ENCODE data around the gene FGF22. TPM values are rescaled to one million over a fixed set of nuclear protein-coding genes. Genes with fewer than 3 reads are reported as not detected.
"Not testable (repeated sequence)": the region's sequence is repeated elsewhere in the genome, so short reads cannot be mapped to it uniquely, and the experiment has no call there.

Gene FGF22
- total and polyA plus RNA-seq, 7 experiments from 2014 or later, result 0.17 to 1.8 (median 0.95) TPM; not detected in 3

DNA sequence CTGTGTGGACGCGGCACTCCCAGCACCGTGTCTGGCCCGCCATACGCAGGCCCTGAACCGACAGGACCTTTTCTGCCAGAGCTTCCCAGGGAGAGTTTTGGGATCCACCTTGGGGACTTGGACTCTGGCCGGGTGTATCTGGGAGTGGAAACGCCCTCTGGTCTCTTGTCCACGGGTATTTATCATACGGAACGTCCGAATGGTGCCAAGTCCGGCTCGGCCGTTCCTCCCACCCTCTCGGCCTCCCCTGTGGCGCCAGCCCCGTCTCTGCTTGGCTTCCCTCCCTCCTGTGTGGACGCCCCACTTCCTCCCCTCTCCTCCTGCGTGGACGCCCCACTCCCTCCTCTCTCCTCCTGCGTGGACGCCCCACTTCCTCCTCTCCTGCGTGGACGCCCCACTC is 37.9 kb upstream of the FGF22 start:
- Histone ChIP-seq H3K4me3 (ENCODE audit: low read length) (no peak overlapping the region), H3K4me1 (ENCODE audit: control insufficient read depth in 2 of 2, insufficient read depth in 2 of 2, low read length in 2 of 2) (no peaks in the 10 kb centered on the region), H3K9me3 (ENCODE audit: control insufficient read depth in 2 of 3, low read length in 3 of 3) (no peaks in the 10 kb centered on the region), H3K36me3 (ENCODE audit: control insufficient read depth in 2 of 3, insufficient read depth in 3 of 3, low read length in 3 of 3) (no peaks in the 10 kb centered on the region), H3K27me3 (ENCODE audit: control insufficient read depth in 2 of 2, insufficient read depth in 2 of 2, low read length in 2 of 2) (no peaks in the 10 kb centered on the region), H3K27ac (ENCODE audit: low read depth, low read length) (no peak overlapping the region)
- ChIA-PET POLR2A (no interaction called here), CTCF (interaction anchor here (0.7 kb wide), 1 partner anchor 151 kb away, joined by 3 read pairs; no protein-coding TSS in a partner anchor)
- DNase-seq (no peak), ATAC-seq (no peak)
- no peaks in the 10 kb centered on the region for H3K27me3 Mint-ChIP-seq
- H3K36me3 Mint-ChIP-seq, result no peaks in the 10 kb centered on the region
- peaks cover 0 to 4% (median 0%) of the 10 kb centered on the region in 7 donors for H3K4me1 Mint-ChIP-seq
- peaks cover 0 to 4% (median 0%) of the 10 kb centered on the region in 11 donors for H3K9me3 Mint-ChIP-seq
- H3K27ac Mint-ChIP-seq, result no peak overlapping the region
- no peak overlapping the region for H3K4me3 Mint-ChIP-seq
- intact Hi-C loops (cut with micrococcal nuclease), result no loop called here

DNA sequence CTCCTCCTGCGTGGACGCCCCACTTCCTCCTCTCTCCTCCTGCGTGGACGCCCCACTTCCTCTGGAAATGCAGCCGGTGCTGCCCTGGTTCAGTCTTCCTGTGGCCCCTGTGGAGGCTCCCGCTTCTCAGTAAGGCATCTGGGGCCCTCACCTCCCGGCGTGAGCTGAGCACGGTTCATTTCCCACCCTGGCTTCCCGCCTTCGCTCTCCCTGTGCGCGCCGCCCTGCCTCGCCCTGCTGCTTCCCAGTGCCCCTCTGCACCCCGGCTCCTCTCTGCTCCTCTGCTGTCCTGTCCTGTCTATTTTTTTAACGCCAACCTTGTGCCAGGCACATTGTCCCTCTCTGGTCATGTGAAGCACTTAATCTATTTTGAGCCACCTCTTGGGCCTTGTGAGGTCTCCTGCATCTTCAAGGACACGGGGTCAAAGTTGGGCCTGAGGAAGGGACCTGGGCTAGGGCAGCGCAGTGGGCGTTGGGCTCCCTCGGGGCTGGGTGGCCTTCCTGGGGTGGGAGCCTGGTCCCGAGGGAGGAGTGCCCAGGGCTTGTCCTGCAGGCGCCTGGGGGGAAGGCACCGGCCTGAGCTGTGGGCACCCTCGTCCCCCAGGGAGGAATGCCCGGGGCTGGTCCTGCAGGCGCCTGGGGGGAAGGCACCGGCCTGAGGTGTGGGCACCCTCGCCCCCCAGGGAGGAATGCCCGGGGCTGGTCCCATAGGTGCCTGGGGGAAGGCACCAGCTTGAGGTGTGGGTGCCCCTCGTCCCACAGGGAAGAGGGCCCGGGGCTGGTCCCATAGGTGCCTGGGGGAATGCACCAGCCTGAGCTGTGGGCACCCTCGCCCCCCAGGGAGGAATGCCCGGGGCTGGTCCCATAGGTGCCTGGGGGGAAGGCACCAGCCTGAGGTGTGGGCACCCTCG is 37.0 kb upstream of the FGF22 start:
- Histone ChIP-seq H3K27ac (ENCODE audit: low read depth, low read length) (no peak overlapping the region), H3K9me3 (ENCODE audit: control insufficient read depth in 2 of 3, low read length in 3 of 3) (no peaks in the 10 kb centered on the region), H3K4me3 (ENCODE audit: low read length) (no peak overlapping the region), H3K36me3 (ENCODE audit: control insufficient read depth in 2 of 3, insufficient read depth in 3 of 3, low read length in 3 of 3) (no peaks in the 10 kb centered on the region), H3K27me3 (ENCODE audit: control insufficient read depth in 2 of 2, insufficient read depth in 2 of 2, low read length in 2 of 2) (no peaks in the 10 kb centered on the region), H3K4me1 (ENCODE audit: control insufficient read depth in 2 of 2, insufficient read depth in 2 of 2, low read length in 2 of 2) (no peaks in the 10 kb centered on the region)
- H3K27me3 Mint-ChIP-seq, result no peaks in the 10 kb centered on the region
- ChIA-PET POLR2A (no interaction called here), CTCF (no interaction called here)
- peaks cover 0 to 4% (median 0%) of the 10 kb centered on the region in 7 donors for H3K4me1 Mint-ChIP-seq
- H3K4me3 Mint-ChIP-seq, result no peak overlapping the region
- no peaks in the 10 kb centered on the region for H3K36me3 Mint-ChIP-seq
- peak overlapping the region in 1 of 9 donors; percentile 65 for H3K27ac Mint-ChIP-seq
- ATAC-seq (no peak), DNase-seq (no peak)
- intact Hi-C loops (cut with micrococcal nuclease), result no loop called here
- peaks cover 0 to 4% (median 0%) of the 10 kb centered on the region in 11 donors for H3K9me3 Mint-ChIP-seq

DNA sequence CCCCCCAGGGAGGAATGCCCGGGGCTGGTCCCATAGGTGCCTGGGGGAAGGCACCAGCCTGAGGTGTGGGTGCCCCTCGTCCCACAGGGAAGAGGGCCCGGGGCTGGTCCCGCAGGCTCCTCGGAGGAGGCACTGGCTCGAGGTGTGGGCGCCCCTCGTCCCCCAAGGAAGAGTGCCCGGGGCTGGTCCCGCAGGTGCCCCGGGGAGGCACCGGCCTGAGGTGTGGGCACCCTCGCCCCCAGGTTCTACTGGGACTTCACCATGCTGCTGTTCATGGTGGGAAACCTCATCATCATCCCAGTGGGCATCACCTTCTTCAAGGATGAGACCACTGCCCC is 36.4 kb upstream of the FGF22 start:
- CTCF ChIA-PET; POLR2A ChIA-PET; H3K36me3 ChIP-seq (ENCODE audit: control insufficient read depth in 2 of 3, insufficient read depth in 3 of 3, low read length in 3 of 3): not testable (repeated sequence)

DNA sequence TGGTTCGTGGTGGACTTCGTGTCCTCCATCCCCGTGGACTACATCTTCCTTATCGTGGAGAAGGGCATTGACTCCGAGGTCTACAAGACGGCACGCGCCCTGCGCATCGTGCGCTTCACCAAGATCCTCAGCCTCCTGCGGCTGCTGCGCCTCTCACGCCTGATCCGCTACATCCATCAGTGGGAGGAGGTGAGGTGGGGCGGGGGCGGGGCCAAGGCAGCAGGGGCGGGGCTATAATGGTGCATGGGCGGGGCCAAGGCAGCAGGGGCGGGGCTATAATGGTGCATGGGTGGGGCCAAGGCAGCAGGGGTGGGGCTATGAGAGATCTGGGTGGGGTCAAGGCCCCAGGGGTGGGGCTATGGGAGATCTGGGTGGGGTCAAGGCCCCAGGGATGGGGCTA is 35.9 kb upstream of the FGF22 start:
- H3K4me1 ChIP-seq (ENCODE audit: control insufficient read depth in 2 of 2, insufficient read depth in 2 of 2, low read length in 2 of 2); H3K27ac ChIP-seq (ENCODE audit: low read depth, low read length); DNase-seq; H3K27me3 Mint-ChIP-seq; H3K4me3 ChIP-seq (ENCODE audit: low read length); H3K4me3 Mint-ChIP-seq; H3K9me3 ChIP-seq (ENCODE audit: control insufficient read depth in 2 of 3, low read length in 3 of 3); CTCF ChIA-PET; H3K36me3 Mint-ChIP-seq; H3K27me3 ChIP-seq (ENCODE audit: control insufficient read depth in 2 of 2, insufficient read depth in 2 of 2, low read length in 2 of 2); H3K4me1 Mint-ChIP-seq; H3K9me3 Mint-ChIP-seq; H3K36me3 ChIP-seq (ENCODE audit: control insufficient read depth in 2 of 3, insufficient read depth in 3 of 3, low read length in 3 of 3); H3K27ac Mint-ChIP-seq; intact Hi-C loops (cut with micrococcal nuclease); POLR2A ChIA-PET: not testable (repeated sequence)
- ATAC-seq, result peak; percentile 74

More for the DNA sequence above, 36.4 kb upstream of the FGF22 start:
- ATAC-seq; DNase-seq; intact Hi-C loops (cut with micrococcal nuclease); H3K27me3 Mint-ChIP-seq; H3K27ac Mint-ChIP-seq; H3K27me3 ChIP-seq (ENCODE audit: control insufficient read depth in 2 of 2, insufficient read depth in 2 of 2, low read length in 2 of 2); H3K4me1 ChIP-seq (ENCODE audit: control insufficient read depth in 2 of 2, insufficient read depth in 2 of 2, low read length in 2 of 2); H3K9me3 ChIP-seq (ENCODE audit: control insufficient read depth in 2 of 3, low read length in 3 of 3); H3K9me3 Mint-ChIP-seq; H3K4me3 Mint-ChIP-seq; H3K4me3 ChIP-seq (ENCODE audit: low read length); H3K36me3 Mint-ChIP-seq; H3K27ac ChIP-seq (ENCODE audit: low read depth, low read length); H3K4me1 Mint-ChIP-seq: not testable (repeated sequence)

DNA sequence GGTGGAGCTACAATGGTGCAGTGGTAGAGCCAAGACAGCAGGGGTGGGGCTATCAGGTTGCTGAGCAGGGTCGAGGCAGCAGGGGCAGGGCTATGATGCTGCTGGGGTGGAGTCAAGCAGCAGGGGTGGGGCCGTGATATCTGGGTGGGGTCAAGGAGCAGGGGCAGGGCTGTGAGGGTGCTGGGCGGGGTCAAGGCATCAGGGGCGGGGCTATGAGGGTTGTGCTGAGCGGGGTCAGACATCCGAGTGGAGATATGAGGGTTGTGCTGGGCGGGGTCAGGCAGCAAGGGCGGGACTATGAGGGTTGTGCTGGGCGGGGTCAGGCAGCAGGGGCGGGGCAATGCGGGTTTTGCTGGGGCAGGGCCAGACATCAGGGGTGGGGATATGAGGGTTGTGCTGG is 35.3 kb upstream of the FGF22 start:
- Mint-ChIP-seq H3K4me3 (no peak overlapping the region), H3K27ac (peak overlapping the region in 1 of 9 donors; percentile 58), H3K4me1 (peaks cover 0 to 4% (median 0%) of the 10 kb centered on the region in 7 donors), H3K27me3 (no peaks in the 10 kb centered on the region), H3K36me3 (no peaks in the 10 kb centered on the region), H3K9me3 (peaks cover 0 to 4% (median 0%) of the 10 kb centered on the region in 11 donors)
- Histone ChIP-seq H3K9me3 (ENCODE audit: control insufficient read depth in 2 of 3, low read length in 3 of 3) (no peaks in the 10 kb centered on the region), H3K4me3 (ENCODE audit: low read length) (no peak overlapping the region), H3K27me3 (ENCODE audit: control insufficient read depth in 2 of 2, insufficient read depth in 2 of 2, low read length in 2 of 2) (no peaks in the 10 kb centered on the region), H3K4me1 (ENCODE audit: control insufficient read depth in 2 of 2, insufficient read depth in 2 of 2, low read length in 2 of 2) (peaks cover 0 to 4% of the 10 kb centered on the region in 2 donors), H3K36me3 (ENCODE audit: control insufficient read depth in 2 of 3, insufficient read depth in 3 of 3, low read length in 3 of 3) (no peaks in the 10 kb centered on the region), H3K27ac (ENCODE audit: low read depth, low read length) (no peak overlapping the region)
- POLR2A ChIA-PET, result interaction anchor here (0.6 kb wide), 1 partner anchor 18 kb away, joined by 3 read pairs; no protein-coding TSS in a partner anchor
- DNase-seq (peak in 2 of 9 donors; percentile 34 to 59), ATAC-seq (peak; percentile 52)
- CTCF ChIA-PET, result no interaction called here
- intact Hi-C loops (cut with micrococcal nuclease), result no loop called here

DNA sequence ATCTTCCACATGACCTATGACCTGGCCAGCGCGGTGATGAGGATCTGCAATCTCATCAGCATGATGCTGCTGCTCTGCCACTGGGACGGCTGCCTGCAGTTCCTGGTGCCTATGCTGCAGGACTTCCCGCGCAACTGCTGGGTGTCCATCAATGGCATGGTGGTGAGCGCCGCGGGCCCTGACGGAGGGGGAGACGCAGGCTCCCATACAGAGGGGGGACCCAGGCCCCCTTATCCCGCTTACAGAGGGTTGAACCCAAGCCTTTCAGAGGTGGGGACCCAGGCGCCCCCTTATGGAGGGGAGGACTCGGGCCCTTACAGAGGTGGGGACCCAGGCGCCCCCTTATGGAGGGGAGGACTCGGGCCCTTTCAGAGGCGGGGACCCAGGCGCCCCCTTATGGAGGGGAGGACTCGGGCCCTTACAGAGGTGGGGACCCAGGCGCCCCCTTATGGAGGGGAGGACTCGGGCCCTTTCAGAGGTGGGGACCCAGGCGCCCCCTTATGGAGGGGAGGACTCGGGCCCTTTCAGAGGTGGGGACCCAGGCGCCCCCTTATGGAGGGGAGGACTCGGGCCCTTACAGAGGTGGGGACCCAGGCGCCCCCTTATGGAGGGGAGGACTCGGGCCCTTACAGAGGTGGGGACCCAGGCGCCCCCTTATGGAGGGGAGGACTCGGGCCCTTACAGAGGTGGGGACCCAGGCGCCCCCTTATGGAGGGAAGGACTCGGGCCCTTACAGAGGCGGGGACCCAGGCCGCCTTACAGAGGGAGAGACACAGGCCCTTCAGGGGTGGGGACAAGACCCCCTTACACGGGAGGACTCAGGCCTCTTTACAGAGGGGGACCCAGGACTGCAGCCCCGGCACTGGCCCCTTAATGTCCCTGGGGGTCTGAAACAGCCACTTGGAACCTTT is 34.4 kb upstream of the FGF22 start:
- H3K36me3 ChIP-seq (ENCODE audit: control insufficient read depth in 2 of 3, insufficient read depth in 3 of 3, low read length in 3 of 3); H3K4me1 Mint-ChIP-seq; CTCF ChIA-PET; H3K9me3 Mint-ChIP-seq; H3K27me3 Mint-ChIP-seq; POLR2A ChIA-PET; intact Hi-C loops (cut with micrococcal nuclease); H3K4me3 ChIP-seq (ENCODE audit: low read length); ATAC-seq; H3K27me3 ChIP-seq (ENCODE audit: control insufficient read depth in 2 of 2, insufficient read depth in 2 of 2, low read length in 2 of 2); H3K27ac ChIP-seq (ENCODE audit: low read depth, low read length); H3K36me3 Mint-ChIP-seq; H3K9me3 ChIP-seq (ENCODE audit: control insufficient read depth in 2 of 3, low read length in 3 of 3); H3K27ac Mint-ChIP-seq: not testable (repeated sequence)
- peaks cover 4 to 12% of the 10 kb centered on the region in 2 donors for H3K4me1 ChIP-seq (ENCODE audit: control insufficient read depth in 2 of 2, insufficient read depth in 2 of 2, low read length in 2 of 2)
- DNase-seq, result peak in 1 of 9 donors; percentile 38
- peak overlapping the region in 2 of 10 donors; percentile 53 to 63 for H3K4me3 Mint-ChIP-seq
